ENCODE results near the gene TRIM71. TPM values are rescaled to one million over a fixed set of nuclear protein-coding genes. Genes with fewer than 3 reads are reported as not detected.
"Not testable (repeated sequence)": the region's sequence is repeated elsewhere in the genome, so short reads cannot be mapped to it uniquely, and the experiment has no call there.

TRIM71 gene
- polyA plus RNA-seq, 1 donor (not counting 4 experiments of a cell fraction or from before 2014, with no cell fraction given): not detected

DNA sequence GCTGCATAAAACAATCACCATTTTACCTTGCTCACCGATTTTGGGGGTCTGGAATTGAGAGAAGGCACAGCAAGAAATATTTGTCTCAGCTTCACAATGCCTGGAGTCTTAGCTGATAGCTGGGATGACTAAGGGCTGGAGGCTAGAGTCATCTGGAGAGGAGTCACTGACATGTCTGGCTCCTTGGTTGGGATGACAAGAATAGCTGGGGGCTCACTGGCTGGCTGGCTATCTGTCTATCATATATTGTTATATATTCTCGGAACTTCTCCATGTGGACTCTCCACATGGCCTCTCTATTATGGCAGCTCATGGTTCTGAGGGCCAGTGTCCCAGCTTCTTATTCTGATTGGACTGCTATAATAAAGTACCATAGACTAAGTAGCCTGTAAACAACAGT, 20.0 kb upstream of the TRIM71 start:
- no peaks in the 10 kb centered on the region for H3K36me3 ChIP-seq (ENCODE audit: control insufficient read depth in 2 of 2, extremely low read depth in 1 of 2, insufficient read depth in 2 of 2, low read length in 2 of 2)
- H3K79me2 ChIP-seq (ENCODE audit: control insufficient read depth, insufficient read depth, low read length): no peaks in the 10 kb centered on the region
- FAIRE-seq (no peak), DNase-seq (ENCODE audit: low read depth, low spot score) (no peak)
- TF ChIP-seq EZH2 (IDR thresholded peaks at IDR 0.05; ENCODE audit: low read length) (no peak), CTCF (optimal IDR thresholded peaks at IDR 0.05 in 1 of 3, IDR thresholded peaks at IDR 0.05 in 1 of 3, conservative IDR thresholded peaks at IDR 0.05 in 1 of 3; ENCODE audit: extremely low read depth in 1 of 3, insufficient read depth in 2 of 3, low read length in 3 of 3) (no peak)
- H3K9me3 ChIP-seq (ENCODE audit: control insufficient read depth, low read depth, low read length): no peaks in the 10 kb centered on the region
- H2AFZ ChIP-seq (ENCODE audit: control insufficient read depth, low read length): no peak overlapping the region
- no peak overlapping the region for H3K4me2 ChIP-seq (ENCODE audit: control insufficient read depth, extremely low read depth, insufficient read depth, low read depth, low read length)
- H4K20me1 ChIP-seq (ENCODE audit: control insufficient read depth, extremely low read depth, insufficient read depth, low read length): no peaks in the 10 kb centered on the region
- no peak overlapping the region for H3K9ac ChIP-seq (ENCODE audit: control insufficient read depth, extremely low read depth, insufficient read depth, low read length)
- H3K27me3 ChIP-seq (ENCODE audit: control insufficient read depth, extremely low read depth, insufficient read depth, low read length): no peaks in the 10 kb centered on the region
- H3K27ac ChIP-seq (ENCODE audit: control insufficient read depth, insufficient read depth, low read length): no peak overlapping the region
- no peaks in the 10 kb centered on the region for H3K4me1 ChIP-seq (ENCODE audit: control insufficient read depth, extremely low read depth, insufficient read depth, low read length)
- no peak overlapping the region for H3K4me3 ChIP-seq (ENCODE audit: control insufficient read depth in 2 of 3, extremely low read depth in 1 of 3, insufficient read depth in 2 of 3, low read depth in 1 of 3, low read length in 3 of 3)
- no peaks in the 10 kb centered on the region for H3K9me1 ChIP-seq (ENCODE audit: control insufficient read depth, extremely low read depth, insufficient read depth, low read length)
- dilution Hi-C loops (cut with MboI; ENCODE audit: extremely low pct_ligation_motif_present, low sequenced_read_pairs): no loop called here

DNA sequence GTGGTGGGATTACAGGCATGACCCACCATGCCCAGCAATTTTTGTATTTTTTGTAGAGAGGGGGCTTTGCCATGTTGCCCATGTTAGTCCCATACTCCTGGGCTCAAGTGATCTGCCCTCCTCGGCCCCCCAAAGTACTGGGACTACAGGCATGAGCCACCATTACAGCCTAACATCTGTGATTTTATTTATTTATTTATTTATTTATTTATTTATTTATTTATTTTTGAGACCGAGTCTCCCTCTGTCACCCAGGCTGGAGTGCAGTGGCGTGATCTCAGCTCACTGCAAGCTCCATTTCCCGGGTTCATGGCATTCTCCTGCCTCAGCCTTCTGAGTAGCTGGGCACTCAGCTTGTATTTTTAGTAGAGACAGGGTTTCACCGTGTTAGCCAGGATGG, 16.4 kb upstream of the TRIM71 start:
- FAIRE-seq; H3K4me1 ChIP-seq (ENCODE audit: control insufficient read depth, extremely low read depth, insufficient read depth, low read length); H3K27me3 ChIP-seq (ENCODE audit: control insufficient read depth, extremely low read depth, insufficient read depth, low read length); H3K36me3 ChIP-seq (ENCODE audit: control insufficient read depth in 2 of 2, extremely low read depth in 1 of 2, insufficient read depth in 2 of 2, low read length in 2 of 2); H3K4me3 ChIP-seq (ENCODE audit: control insufficient read depth in 2 of 3, extremely low read depth in 1 of 3, insufficient read depth in 2 of 3, low read depth in 1 of 3, low read length in 3 of 3); H4K20me1 ChIP-seq (ENCODE audit: control insufficient read depth, extremely low read depth, insufficient read depth, low read length); DNase-seq (ENCODE audit: low read depth, low spot score); H3K9ac ChIP-seq (ENCODE audit: control insufficient read depth, extremely low read depth, insufficient read depth, low read length); H3K4me2 ChIP-seq (ENCODE audit: control insufficient read depth, extremely low read depth, insufficient read depth, low read depth, low read length); H2AFZ ChIP-seq (ENCODE audit: control insufficient read depth, low read length); H3K9me3 ChIP-seq (ENCODE audit: control insufficient read depth, low read depth, low read length); H3K27ac ChIP-seq (ENCODE audit: control insufficient read depth, insufficient read depth, low read length); H3K79me2 ChIP-seq (ENCODE audit: control insufficient read depth, insufficient read depth, low read length); H3K9me1 ChIP-seq (ENCODE audit: control insufficient read depth, extremely low read depth, insufficient read depth, low read length); dilution Hi-C loops (cut with MboI; ENCODE audit: extremely low pct_ligation_motif_present, low sequenced_read_pairs): not testable (repeated sequence)

DNA sequence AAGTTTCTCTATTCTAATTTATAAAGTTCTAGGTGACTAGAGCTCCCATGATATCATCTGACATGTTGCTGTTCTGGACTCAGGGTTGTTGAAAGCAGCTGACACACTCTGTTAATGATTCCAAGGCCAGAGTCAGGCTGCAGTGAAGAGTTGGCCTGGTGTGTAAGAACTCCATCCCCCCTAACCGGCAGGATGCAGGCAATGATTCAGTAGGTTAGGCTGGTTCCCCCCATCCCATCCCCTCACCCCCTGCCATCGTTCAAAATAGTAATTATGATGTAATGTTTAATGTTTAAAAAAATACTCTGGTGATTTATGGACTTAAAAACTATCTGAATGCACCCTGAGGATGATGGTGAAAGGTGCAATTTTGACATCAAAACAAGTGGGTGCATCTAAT, 4.6 kb upstream of the TRIM71 start:
- no peak overlapping the region for H3K4me2 ChIP-seq (ENCODE audit: control insufficient read depth, extremely low read depth, insufficient read depth, low read depth, low read length)

More for the DNA sequence above, 4.6 kb upstream of the TRIM71 start:
- H3K36me3 ChIP-seq (ENCODE audit: control insufficient read depth in 2 of 2, extremely low read depth in 1 of 2, insufficient read depth in 2 of 2, low read length in 2 of 2): no peaks in the 10 kb centered on the region
- H3K9me1 ChIP-seq (ENCODE audit: control insufficient read depth, extremely low read depth, insufficient read depth, low read length): no peaks in the 10 kb centered on the region
- H3K27me3 ChIP-seq (ENCODE audit: control insufficient read depth, extremely low read depth, insufficient read depth, low read length): peaks cover 33% of the 10 kb centered on the region
- DNase-seq (ENCODE audit: low read depth, low spot score) (no peak), FAIRE-seq (no peak)
- peaks cover 2% of the 10 kb centered on the region for H3K4me1 ChIP-seq (ENCODE audit: control insufficient read depth, extremely low read depth, insufficient read depth, low read length)
- H3K9me3 ChIP-seq (ENCODE audit: control insufficient read depth, low read depth, low read length): no peaks in the 10 kb centered on the region
- H4K20me1 ChIP-seq (ENCODE audit: control insufficient read depth, extremely low read depth, insufficient read depth, low read length): no peaks in the 10 kb centered on the region
- H3K79me2 ChIP-seq (ENCODE audit: control insufficient read depth, insufficient read depth, low read length): no peaks in the 10 kb centered on the region
- dilution Hi-C loops (cut with MboI; ENCODE audit: extremely low pct_ligation_motif_present, low sequenced_read_pairs): no loop called here
- TF ChIP-seq CTCF (optimal IDR thresholded peaks at IDR 0.05 in 1 of 3, IDR thresholded peaks at IDR 0.05 in 1 of 3, conservative IDR thresholded peaks at IDR 0.05 in 1 of 3; ENCODE audit: extremely low read depth in 1 of 3, insufficient read depth in 2 of 3, low read length in 3 of 3) (no peak), EZH2 (IDR thresholded peaks at IDR 0.05; ENCODE audit: low read length) (no peak)
- no peak overlapping the region for H3K27ac ChIP-seq (ENCODE audit: control insufficient read depth, insufficient read depth, low read length)
- H3K9ac ChIP-seq (ENCODE audit: control insufficient read depth, extremely low read depth, insufficient read depth, low read length): no peak overlapping the region
- H2AFZ ChIP-seq (ENCODE audit: control insufficient read depth, low read length): no peak overlapping the region
- H3K4me3 ChIP-seq (ENCODE audit: control insufficient read depth in 2 of 3, extremely low read depth in 1 of 3, insufficient read depth in 2 of 3, low read depth in 1 of 3, low read length in 3 of 3): no peak overlapping the region

All from keratinocyte (primary cell).